Measurements from ENCODE around the gene COLEC11.

Gene COLEC11

DNA sequence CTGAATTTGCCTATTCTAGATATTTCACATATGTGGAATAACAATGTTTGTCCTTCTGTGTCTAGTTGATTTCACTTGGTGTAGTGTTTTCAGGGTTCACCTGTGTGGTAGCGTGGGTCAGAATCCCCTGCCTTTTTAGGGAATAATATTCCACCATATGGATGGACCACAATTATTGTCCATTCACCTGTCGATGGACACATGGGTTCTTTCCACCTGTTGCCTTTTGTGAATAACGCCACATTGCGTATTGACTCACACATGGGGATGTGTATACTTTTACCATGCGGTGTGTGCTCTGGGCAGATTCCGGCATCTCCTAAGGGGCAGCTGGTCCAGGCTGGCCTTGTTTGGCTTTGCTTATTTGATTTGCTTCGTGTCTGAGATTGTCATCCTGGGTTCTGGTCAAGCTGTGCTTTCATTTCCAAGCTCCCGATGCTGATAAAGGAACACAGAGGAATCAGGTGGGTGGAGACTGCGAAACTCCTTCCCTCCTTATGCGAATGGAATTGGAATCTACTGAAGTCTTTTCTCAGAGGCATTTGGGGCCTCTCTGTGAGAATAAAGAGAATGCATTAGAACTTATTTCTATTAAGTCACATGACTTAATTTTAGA is 44.2 kb downstream of the COLEC11 start:
- DNase-seq (ENCODE audit: low read depth), result no peak

DNA sequence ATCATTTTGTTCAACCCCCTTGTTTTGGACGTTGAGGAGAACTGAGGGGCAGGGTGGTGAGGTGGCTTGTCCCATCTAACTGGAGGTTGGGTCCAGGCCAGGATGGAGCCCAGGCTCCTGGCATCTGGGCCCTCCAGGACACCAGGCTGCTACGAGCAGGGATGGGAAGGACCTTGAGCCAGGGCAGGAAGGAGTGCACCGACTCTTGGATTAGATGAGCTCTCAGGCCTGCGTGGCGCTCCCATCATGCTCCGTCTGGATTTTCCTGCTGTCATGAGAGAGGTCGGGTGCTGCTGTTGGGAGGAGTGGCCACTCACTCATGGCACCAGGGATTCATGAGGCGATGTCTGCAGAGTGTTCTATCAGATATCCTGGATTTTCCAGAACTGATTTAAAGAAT is 44.7 kb downstream of the COLEC11 start:
- no peak for DNase-seq (ENCODE audit: low read depth)

- DNase-seq (ENCODE audit: low read depth), result no peak
Measured at GRCh38 chr2:3641181-3641580, 46.3 kb downstream of the COLEC11 start.

DNA sequence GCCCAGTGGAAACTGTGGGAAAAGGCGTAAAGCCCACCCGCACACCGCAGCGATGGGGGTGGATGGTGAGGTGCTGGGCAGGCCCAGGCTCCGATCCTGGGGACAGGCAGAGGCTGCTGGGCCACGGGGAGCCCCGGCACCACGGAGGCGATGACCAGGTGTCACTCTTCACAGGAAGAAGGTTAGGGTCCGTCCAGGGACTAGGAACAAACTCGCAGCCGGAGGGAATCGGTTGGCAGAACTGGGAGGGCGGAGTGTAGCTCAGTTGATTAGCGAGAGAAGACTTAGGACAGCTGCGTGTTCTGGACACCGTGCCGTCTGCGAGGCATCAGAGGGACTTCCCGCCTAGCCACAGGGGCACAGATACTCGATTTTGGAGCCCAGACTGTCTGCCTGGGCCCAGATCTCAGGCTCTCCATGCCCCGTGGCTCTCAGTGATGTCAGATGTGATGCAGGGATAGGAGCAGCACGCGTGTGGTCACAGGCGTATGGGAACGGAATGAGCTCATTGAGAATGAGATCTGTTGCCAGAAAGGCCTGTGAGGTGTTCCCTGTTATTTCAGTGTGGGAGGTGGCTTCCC is 47.0 kb downstream of the COLEC11 start:
- DNase-seq (ENCODE audit: low read depth), result no peak

- no peak for DNase-seq (ENCODE audit: low read depth)
Measured at GRCh38 chr2:3642521-3643215, 47.8 kb downstream of the COLEC11 start.

DNA sequence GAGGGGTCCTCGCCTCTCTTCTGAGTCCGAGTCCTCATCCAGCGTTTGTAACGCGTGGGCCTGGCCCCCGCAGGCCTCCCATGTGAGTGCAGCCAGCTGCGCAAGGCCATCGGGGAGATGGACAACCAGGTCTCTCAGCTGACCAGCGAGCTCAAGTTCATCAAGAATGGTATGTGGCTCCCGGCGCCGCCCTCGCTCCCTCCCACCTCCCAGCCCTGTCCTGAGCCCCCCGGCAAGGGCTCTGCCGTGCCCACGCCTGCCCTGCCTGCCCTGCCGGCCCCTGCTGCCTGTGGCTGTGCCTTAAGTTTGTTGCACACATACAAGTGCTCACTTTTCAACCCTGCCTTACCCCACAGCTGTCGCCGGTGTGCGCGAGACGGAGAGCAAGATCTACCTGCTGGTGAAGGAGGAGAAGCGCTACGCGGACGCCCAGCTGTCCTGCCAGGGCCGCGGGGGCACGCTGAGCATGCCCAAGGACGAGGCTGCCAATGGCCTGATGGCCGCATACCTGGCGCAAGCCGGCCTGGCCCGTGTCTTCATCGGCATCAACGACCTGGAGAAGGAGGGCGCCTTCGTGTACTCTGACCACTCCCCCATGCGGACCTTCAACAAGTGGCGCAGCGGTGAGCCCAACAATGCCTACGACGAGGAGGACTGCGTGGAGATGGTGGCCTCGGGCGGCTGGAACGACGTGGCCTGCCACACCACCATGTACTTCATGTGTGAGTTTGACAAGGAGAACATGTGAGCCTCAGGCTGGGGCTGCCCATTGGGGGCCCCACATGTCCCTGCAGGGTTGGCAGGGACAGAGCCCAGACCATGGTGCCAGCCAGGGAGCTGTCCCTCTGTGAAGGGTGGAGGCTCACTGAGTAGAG is 48.7 kb downstream of the COLEC11 start:
- DNase-seq (ENCODE audit: low read depth), result no peak

DNA sequence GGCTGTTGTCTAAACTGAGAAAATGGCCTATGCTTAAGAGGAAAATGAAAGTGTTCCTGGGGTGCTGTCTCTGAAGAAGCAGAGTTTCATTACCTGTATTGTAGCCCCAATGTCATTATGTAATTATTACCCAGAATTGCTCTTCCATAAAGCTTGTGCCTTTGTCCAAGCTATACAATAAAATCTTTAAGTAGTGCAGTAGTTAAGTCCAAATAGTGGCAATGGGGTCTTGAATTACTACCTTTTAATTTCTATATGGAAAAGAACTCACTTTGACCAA is 49.3 kb downstream of the COLEC11 start:
- DNase-seq (ENCODE audit: low read depth), result no peak

- DNase-seq (ENCODE audit: low read depth), result no peak
Measured at GRCh38 chr2:3644891-3645605, 50.1 kb downstream of the COLEC11 start.

- no peak for DNase-seq (ENCODE audit: low read depth)
Measured at GRCh38 chr2:3645745-3646389, 51.0 kb downstream of the COLEC11 start.

DNA sequence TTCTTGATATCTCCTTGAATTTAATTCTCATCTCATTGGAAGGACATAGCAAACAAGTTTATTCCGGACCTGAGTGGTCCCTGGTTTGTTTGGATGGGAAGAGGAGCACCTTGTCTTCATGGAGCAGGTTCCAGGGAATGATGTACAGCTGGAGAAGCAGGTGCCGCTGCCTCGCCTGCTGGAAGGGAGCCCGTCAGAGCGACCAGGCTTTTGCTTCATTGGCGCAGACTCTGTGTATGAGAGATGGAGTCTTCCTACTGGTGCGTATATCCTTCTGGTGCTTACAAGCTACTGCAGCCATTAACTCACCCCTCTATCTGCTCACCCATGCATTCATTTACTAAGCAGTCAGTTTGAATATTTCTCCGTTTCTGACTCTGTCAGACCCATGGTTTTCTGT is 51.5 kb downstream of the COLEC11 start:
- no peak for DNase-seq (ENCODE audit: low read depth)

DNA sequence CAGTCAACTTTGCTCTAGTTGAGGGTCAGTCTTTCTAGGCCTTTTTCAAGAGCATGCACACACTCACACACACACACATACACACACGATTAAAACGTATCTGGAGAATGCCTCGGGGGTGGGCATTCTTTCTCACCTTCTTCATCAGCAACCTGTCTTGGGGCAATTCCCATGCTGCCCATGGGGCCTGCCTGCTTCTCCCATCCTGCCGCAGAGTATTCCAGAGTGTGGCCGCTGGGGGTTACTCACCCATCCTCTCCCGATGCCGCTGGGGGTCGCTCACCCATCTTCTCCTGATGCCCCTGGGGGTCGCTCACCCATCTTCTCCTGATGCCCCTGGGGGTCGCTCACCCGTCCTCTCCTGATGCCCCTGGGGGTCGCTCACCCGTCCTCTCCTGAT is 52.3 kb downstream of the COLEC11 start:
- DNase-seq (ENCODE audit: low read depth), result no peak

DNA sequence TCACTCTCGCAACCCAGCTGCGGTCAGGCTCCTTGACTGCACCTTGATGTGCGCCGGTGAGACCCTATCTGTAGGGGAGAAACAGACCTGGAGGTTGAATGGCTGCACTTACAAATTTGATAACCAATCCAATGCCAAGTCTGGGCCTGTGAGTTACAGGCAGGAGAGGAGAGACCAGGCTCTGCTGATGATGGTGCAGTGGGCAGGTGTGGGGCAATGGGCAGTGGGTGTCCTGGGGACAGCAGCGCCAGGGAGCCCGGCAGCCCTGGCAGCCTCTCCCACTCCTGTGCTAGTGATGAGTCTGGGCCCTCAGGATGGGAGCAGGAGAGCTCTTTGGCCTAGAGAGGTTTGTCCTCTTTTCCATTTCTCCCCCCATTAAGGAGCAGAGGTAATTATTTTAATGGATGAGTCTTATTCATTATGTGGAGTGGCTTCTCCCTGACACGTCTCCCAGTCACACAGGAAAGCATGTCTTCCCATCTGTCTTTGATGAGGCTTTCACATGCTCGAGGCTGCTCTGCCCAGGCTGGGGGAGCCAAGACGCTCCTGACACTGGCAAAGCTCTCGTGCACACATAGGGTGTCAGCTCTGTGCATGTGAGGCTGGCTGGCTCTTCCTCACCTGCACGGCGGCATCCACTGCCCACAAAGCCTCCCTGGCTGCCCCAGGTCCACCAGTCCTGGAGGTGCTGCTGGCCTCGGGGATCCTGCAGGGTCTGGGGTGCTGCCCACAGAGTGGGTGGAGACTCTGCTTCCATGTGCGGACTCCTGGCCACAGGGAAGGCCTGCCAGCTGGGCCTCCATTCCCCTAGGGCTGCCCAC is 53.1 kb downstream of the COLEC11 start:
- no peak for DNase-seq (ENCODE audit: low read depth)

DNA sequence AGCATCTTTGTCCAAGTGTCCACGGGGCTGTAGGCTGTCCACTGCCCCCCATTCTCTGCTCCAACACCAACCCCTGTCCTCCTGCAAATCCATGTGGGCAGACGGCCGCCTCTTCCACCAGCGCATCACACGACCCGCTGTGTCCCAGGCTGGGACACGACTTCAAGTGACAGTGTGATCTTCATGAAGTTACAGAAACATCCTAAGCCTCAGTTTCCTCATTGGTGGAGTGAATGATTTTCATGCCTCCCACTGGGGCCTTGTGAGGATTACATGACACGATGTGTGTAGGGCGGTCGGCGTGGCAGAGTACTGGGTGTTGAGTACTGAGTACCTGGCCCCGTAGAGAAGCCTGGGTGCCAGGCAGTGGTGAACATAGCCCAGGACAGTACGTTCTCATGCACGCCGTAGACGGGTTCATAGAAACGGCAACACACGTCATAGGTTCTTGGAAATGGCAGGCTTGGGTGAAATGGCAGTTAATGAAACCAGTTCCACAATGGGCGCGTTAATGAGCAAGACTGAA is 53.8 kb downstream of the COLEC11 start:
- DNase-seq (ENCODE audit: low read depth), result no peak

GRCh38 chr2:3649581-3649980 is 54.7 kb downstream of the COLEC11 start:
- no peak for DNase-seq (ENCODE audit: low read depth)

GRCh38 chr2:3650140-3650920 is 55.4 kb downstream of the COLEC11 start:
- DNase-seq (ENCODE audit: low read depth), result no peak

GRCh38 chr2:3651691-3652648 is 57.1 kb downstream of the COLEC11 start:
- DNase-seq (ENCODE audit: low read depth), result no peak

GRCh38 chr2:3652896-3653625 is 58.1 kb downstream of the COLEC11 start:
- no peak for DNase-seq (ENCODE audit: low read depth)

GRCh38 chr2:3654011-3654410 is 59.1 kb downstream of the COLEC11 start:
- DNase-seq (ENCODE audit: low read depth), result no peak

Data from stromal cell of bone marrow (primary cell).